MCF 10A (cell line): ENCODE measurements around the gene JAG2. TPM values are rescaled to one million over a fixed set of nuclear protein-coding genes. Genes with fewer than 3 reads are reported as not detected.

Experiments used
- BruUV-seq: library from RNA; stranded (reverse); fragments of 400-500 nt; replicated peaks from 2 replicates; lab custom pipeline; 2021; lab: Mats Ljungman, UMichigan
- CTCF ChIA-PET: fragments of 300-600 bp; sonication (Branson Sonifier 250); formaldehyde crosslinking; extraction: SDS; loops from one replicate; lab custom pipeline; 2021; ENCODE audit warnings: antibody characterized with exemption, inconsistent platforms; lab: Yijun Ruan, JAX
- POLR2A ChIA-PET: fragments of 300-600, 350-650 bp; sonication (Branson Sonifier 250); formaldehyde crosslinking; extraction: SDS; loops from one replicate; lab custom pipeline; 2020; ENCODE audit warnings: antibody characterized with exemption, inconsistent platforms; lab: Yijun Ruan, JAX
- DNase-seq: peaks from one replicate; pipeline ENCODE4 v3.0.0-alpha.2; 2018; ENCODE audit not compliant: unreplicated experiment
- H3K27ac Mint-ChIP-seq: one replicate; pipeline ENCODE4 v1.8.0; 2022; ENCODE audit warnings: mild to moderate bottlenecking, low read depth, mixed read lengths; ENCODE audit not compliant: unreplicated experiment
- H3K27me3 Mint-ChIP-seq: one replicate; pipeline ENCODE4 v1.8.0; 2022; ENCODE audit warnings: mixed read lengths; ENCODE audit not compliant: insufficient read depth, unreplicated experiment
- H3K36me3 Mint-ChIP-seq: one replicate; pipeline ENCODE4 v1.8.0; 2022; ENCODE audit warnings: mild to moderate bottlenecking, moderate library complexity, mixed read lengths; ENCODE audit not compliant: insufficient read depth, unreplicated experiment
- H3K4me1 Mint-ChIP-seq: one replicate; pipeline ENCODE4 v1.8.0; 2022; ENCODE audit warnings: mixed read lengths; ENCODE audit not compliant: insufficient read depth, unreplicated experiment
- H3K4me3 Mint-ChIP-seq: one replicate; pipeline ENCODE4 v1.8.0; 2022; ENCODE audit warnings: mild to moderate bottlenecking, moderate library complexity, mixed read lengths; ENCODE audit not compliant: unreplicated experiment
- H3K9me3 Mint-ChIP-seq: one replicate; pipeline ENCODE4 v1.8.0; 2022; ENCODE audit warnings: mixed read lengths; ENCODE audit not compliant: unreplicated experiment
- intact Hi-C: fragments of 100-400 bp; cut with micrococcal nuclease; formaldehyde crosslinking; loops from 2 replicates; pipeline ENCODE4 v1.14.1; 2022
- total RNA-seq: library from RNA; stranded (reverse); gene quantifications from 2 replicates; pipeline ENCODE4 v1.2.3, GENCODE V29; 2022
- TF ChIP-seq, protein P1 (sequence below): fragments of 200-600 bp; IDR thresholded peaks from one replicate; pipeline ENCODE4 v1.8.0; 2022; ENCODE audit warnings: antibody characterized with exemption, mild to moderate bottlenecking; ENCODE audit not compliant: unreplicated experiment

JAG2 gene
- total RNA-seq, 1 experiment from 2014 or later, result 33.5 TPM

- Mint-ChIP-seq H3K36me3 (peaks cover 7% of the 10 kb centered on the region), H3K27ac (no peak overlapping the region), H3K4me1 (no peaks in the 10 kb centered on the region), H3K9me3 (no peaks in the 10 kb centered on the region), H3K27me3 (no peaks in the 10 kb centered on the region), H3K4me3 (no peak overlapping the region)
- no TSS peak for BruUV-seq
- ChIA-PET CTCF (interaction anchor here (0.6 kb wide), 1 partner anchor 154 kb away, joined by 3 read pairs; no protein-coding TSS in a partner anchor), POLR2A (interaction anchor here (1.6 kb wide), 1 partner anchor 85 kb away, joined by 4 read pairs; no protein-coding TSS in a partner anchor)
- intact Hi-C loops, result no loop called here
- TF ChIP-seq, protein P1, sequence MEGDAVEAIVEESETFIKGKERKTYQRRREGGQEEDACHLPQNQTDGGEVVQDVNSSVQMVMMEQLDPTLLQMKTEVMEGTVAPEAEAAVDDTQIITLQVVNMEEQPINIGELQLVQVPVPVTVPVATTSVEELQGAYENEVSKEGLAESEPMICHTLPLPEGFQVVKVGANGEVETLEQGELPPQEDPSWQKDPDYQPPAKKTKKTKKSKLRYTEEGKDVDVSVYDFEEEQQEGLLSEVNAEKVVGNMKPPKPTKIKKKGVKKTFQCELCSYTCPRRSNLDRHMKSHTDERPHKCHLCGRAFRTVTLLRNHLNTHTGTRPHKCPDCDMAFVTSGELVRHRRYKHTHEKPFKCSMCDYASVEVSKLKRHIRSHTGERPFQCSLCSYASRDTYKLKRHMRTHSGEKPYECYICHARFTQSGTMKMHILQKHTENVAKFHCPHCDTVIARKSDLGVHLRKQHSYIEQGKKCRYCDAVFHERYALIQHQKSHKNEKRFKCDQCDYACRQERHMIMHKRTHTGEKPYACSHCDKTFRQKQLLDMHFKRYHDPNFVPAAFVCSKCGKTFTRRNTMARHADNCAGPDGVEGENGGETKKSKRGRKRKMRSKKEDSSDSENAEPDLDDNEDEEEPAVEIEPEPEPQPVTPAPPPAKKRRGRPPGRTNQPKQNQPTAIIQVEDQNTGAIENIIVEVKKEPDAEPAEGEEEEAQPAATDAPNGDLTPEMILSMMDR, result no peak
- no peak for DNase-seq
Measured at GRCh38 chr14:105172476-105172875, 3.9 kb upstream of the JAG2 start.

DNA sequence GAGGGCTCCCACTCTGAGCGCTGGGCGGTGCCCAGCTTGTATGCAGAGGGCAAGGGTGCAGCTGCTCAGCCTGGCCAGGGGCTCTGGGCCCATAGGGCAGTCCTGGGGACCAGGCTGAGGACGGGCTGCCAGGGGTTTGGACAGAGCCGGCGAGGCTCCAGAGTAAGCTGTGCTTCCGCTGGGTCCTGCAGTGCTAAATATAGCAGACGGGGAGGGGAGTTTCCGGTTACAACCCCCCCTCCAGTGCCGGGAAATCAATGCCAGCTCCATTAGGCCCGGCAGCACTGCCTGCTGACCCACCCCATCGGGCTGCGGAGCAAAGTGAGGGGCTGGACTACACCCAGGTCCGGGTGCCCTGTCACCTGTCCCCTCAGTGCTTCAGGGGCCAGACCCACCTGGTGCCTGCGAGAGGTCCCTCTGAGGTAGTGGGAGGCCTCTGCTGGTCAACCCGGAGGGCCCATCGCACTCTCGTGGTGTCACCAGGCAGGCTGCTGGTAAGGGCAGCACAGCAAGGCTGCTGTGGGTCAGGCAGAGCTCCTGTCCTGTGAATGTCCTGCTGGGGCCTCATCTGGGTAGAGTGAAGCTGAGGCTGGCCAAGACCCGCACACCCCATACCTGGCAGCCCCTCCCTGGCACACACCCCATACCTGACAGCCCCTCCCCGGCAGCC is 2.6 kb upstream of the JAG2 start:
- Mint-ChIP-seq H3K27ac (no peak overlapping the region), H3K4me1 (peaks cover 8% of the 10 kb centered on the region), H3K4me3 (no peak overlapping the region), H3K36me3 (peaks cover 7% of the 10 kb centered on the region), H3K27me3 (no peaks in the 10 kb centered on the region), H3K9me3 (no peaks in the 10 kb centered on the region)
- no TSS peak for BruUV-seq
- intact Hi-C loops, result no loop called here
- ChIA-PET POLR2A (interaction anchor here (0.7 to 1.2 kb wide), 3 partner anchors 9 to 150 kb away, joined by 3 to 4 read pairs (median 3); partner anchors contain the start of gene CDCA4), CTCF (interaction anchor here (0.6 to 1.3 kb wide), 4 partner anchors 9 to 124 kb away, joined by 3 to 6 read pairs (median 4); no protein-coding TSS in a partner anchor)
- DNase-seq, result no peak
- TF ChIP-seq, protein P1, result no peak

- Mint-ChIP-seq H3K4me1 (peaks cover 12% of the 10 kb centered on the region), H3K9me3 (no peaks in the 10 kb centered on the region), H3K36me3 (peaks cover 7% of the 10 kb centered on the region), H3K27me3 (no peaks in the 10 kb centered on the region), H3K4me3 (peak overlapping the region; percentile 70), H3K27ac (no peak overlapping the region)
- ChIA-PET POLR2A (interaction anchor here (0.6 to 7.2 kb wide), 3 partner anchors 10 to 151 kb away, joined by 3 to 79 read pairs (median 4); no protein-coding TSS in a partner anchor), CTCF (interaction anchor here (0.6 to 1.3 kb wide), 9 partner anchors 10 to 1443 kb away, joined by 3 to 6 read pairs (median 3); partner anchors contain the start of gene NUDT14)
- intact Hi-C loops, result no loop called here
- no TSS peak for BruUV-seq
- no peak for DNase-seq
- TF ChIP-seq, protein P1, result no peak
Measured at GRCh38 chr14:105169776-105170655, 1.4 kb upstream of the JAG2 start.
